Keratinocyte (primary cell): ENCODE measurements around the gene STX17. TPM values are rescaled to one million over a fixed set of nuclear protein-coding genes. Genes with fewer than 3 reads are reported as not detected.

Experiments used
- DNase-seq: peaks from one replicate; pipeline ENCODE4 v3.0.0-alpha.2; 2011; ENCODE audit warnings: low read depth, missing footprints, low spot score
- FAIRE-seq: peaks from 2 replicates; lab custom pipeline; 2011; peaks lifted over from hg19 to GRCh38; lab: Jason Lieb, UNC
- H2AFZ ChIP-seq: 2 replicates; pipeline ENCODE4 v1.6.0; 2012; ENCODE audit warnings: low read length, control low read depth, inconsistent platforms; ENCODE audit not compliant: control insufficient read depth
- H3K27ac ChIP-seq: 2 replicates; pipeline ENCODE4 v1.5.1; 2011; ENCODE audit warnings: low read length; ENCODE audit not compliant: control insufficient read depth, insufficient read depth
- H3K27me3 ChIP-seq: 3 replicates; pipeline ENCODE4 v1.6.0; 2011; ENCODE audit warnings: low read length; ENCODE audit not compliant: control insufficient read depth, insufficient read depth; ENCODE audit errors: extremely low read depth
- H3K36me3 ChIP-seq, 2 experiments: 2 replicates in 1 of 2; 3 replicates in 1 of 2; pipeline ENCODE4 v1.5.1; 2011; ENCODE audit warnings: low read length in 2 of 2, mild to moderate bottlenecking in 1 of 2; ENCODE audit not compliant: control insufficient read depth in 2 of 2, insufficient read depth in 2 of 2; ENCODE audit errors: extremely low read depth in 1 of 2
- H3K4me1 ChIP-seq: 3 replicates; pipeline ENCODE4 v1.5.1; 2011; ENCODE audit warnings: low read length; ENCODE audit not compliant: control insufficient read depth, insufficient read depth; ENCODE audit errors: extremely low read depth
- H3K4me2 ChIP-seq: 3 replicates; pipeline ENCODE4 v1.6.0; 2011; ENCODE audit warnings: low read depth, low read length; ENCODE audit not compliant: control insufficient read depth, insufficient read depth; ENCODE audit errors: extremely low read depth
- H3K4me3 ChIP-seq, 3 experiments: fragments of 200-600 bp in 1 of 3; sonication (generic) in 1 of 3; 2 replicates in 2 of 3; 3 replicates in 1 of 3; pipeline ENCODE4 v1.5.1; 2011 to 2016; ENCODE audit warnings: low read length in 3 of 3, mild to moderate bottlenecking in 3 of 3, control low read depth in 2 of 3, inconsistent platforms in 1 of 3, low read depth in 1 of 3, mixed read lengths in 1 of 3, mixed run types in 1 of 3, moderate library complexity in 1 of 3; ENCODE audit not compliant: control insufficient read depth in 2 of 3, insufficient read depth in 2 of 3; ENCODE audit errors: extremely low read depth in 1 of 3
- H3K79me2 ChIP-seq: 2 replicates; pipeline ENCODE4 v1.6.0; 2012; ENCODE audit warnings: low read length; ENCODE audit not compliant: control insufficient read depth, insufficient read depth
- H3K9ac ChIP-seq: 3 replicates; pipeline ENCODE4 v1.6.0; 2011; ENCODE audit warnings: low read length; ENCODE audit not compliant: control insufficient read depth, insufficient read depth; ENCODE audit errors: extremely low read depth
- H3K9me1 ChIP-seq: 3 replicates; pipeline ENCODE4 v1.6.0; 2011; ENCODE audit warnings: low read length; ENCODE audit not compliant: control insufficient read depth, insufficient read depth; ENCODE audit errors: extremely low read depth
- H3K9me3 ChIP-seq: 2 replicates; pipeline ENCODE4 v1.5.1; 2012; ENCODE audit warnings: low read depth, low read length; ENCODE audit not compliant: control insufficient read depth
- H4K20me1 ChIP-seq: 3 replicates; pipeline ENCODE4 v1.6.0; 2011; ENCODE audit warnings: low read length; ENCODE audit not compliant: control insufficient read depth, insufficient read depth; ENCODE audit errors: extremely low read depth
- CTCF ChIP-seq, 3 experiments: IDR thresholded peaks in 1 of 3; conservative IDR thresholded peaks in 1 of 3; optimal IDR thresholded peaks in 1 of 3; 2 replicates in 2 of 3; 3 replicates in 1 of 3; pipeline versions ENCODE3 to v1.5.1; 2011; ENCODE audit warnings: low read length in 3 of 3, mild to moderate bottlenecking in 3 of 3, moderate library complexity in 2 of 3, control low read depth in 1 of 3, inconsistent platforms in 1 of 3; ENCODE audit not compliant: insufficient read depth in 2 of 3; ENCODE audit errors: extremely low read depth in 1 of 3
- EZH2 ChIP-seq: IDR thresholded peaks from one replicate; pipeline ENCODE4 v1.6.1; 2012; ENCODE audit warnings: inconsistent platforms, mild to moderate bottlenecking, low read length, moderate library complexity
- dilution Hi-C: fragments of 300-500 bp; cut with MboI; formaldehyde crosslinking; loops from one replicate; pipeline ENCODE4 v1.7.0; 2020; ENCODE audit warnings: low sequenced_read_pairs; ENCODE audit not compliant: extremely low pct_ligation_motif_present
- polyA plus RNA-seq, 5 experiments: library from polyadenylated mRNA; depleted of rRNA in 3 of 5; stranded (reverse) in 3 of 5; stranded (forward) in 1 of 5; unstranded in 1 of 5; fragments of >200 nt; gene quantifications; 1 replicate in 1 of 5; 2 replicates in 3 of 5; 3 replicates in 1 of 5; pipeline versions ENCODE4 v1.2.1 to v1.2.3, GENCODE V29; 2011 to 2012; ENCODE audit warnings: missing spikeins in 2 of 5, low read depth in 1 of 5, low replicate concordance in 1 of 5

The STX17 gene
- polyA plus RNA-seq, 1 donor (not counting 4 experiments of a cell fraction or from before 2014, with no cell fraction given), result 12.6 TPM

- Histone ChIP-seq H3K36me3 (no peaks in the 10 kb centered on the region), H3K79me2 (peaks cover 26% of the 10 kb centered on the region), H3K4me2 (peak overlapping the region; percentile 96), H3K4me3 (peak overlapping the region; percentile 80 to 90 (median 87)), H3K9ac (peak overlapping the region; percentile 93), H2AFZ (peak overlapping the region; percentile 70), H3K4me1 (peaks cover 13% of the 10 kb centered on the region), H3K27me3 (no peaks in the 10 kb centered on the region), H3K9me1 (no peaks in the 10 kb centered on the region), H3K27ac (peak overlapping the region; percentile 36), H3K9me3 (no peaks in the 10 kb centered on the region), H4K20me1 (no peaks in the 10 kb centered on the region)
- FAIRE-seq (no peak), DNase-seq (no peak)
- TF ChIP-seq CTCF (optimal IDR thresholded peaks at IDR 0.05 in 1 of 3, IDR thresholded peaks at IDR 0.05 in 1 of 3, conservative IDR thresholded peaks at IDR 0.05 in 1 of 3; ENCODE audit: extremely low read depth in 1 of 3, insufficient read depth in 2 of 3, low read length in 3 of 3) (no peak), EZH2 (no peak)
- dilution Hi-C loops, result no loop called here
Observed at GRCh38 chr9:99905833-99906402, 536 bp upstream of the STX17 start.

- FAIRE-seq (no peak), DNase-seq (no peak)
- H3K27me3 ChIP-seq, result no peaks in the 10 kb centered on the region
- dilution Hi-C loops, result no loop called here
- H4K20me1 ChIP-seq, result no peaks in the 10 kb centered on the region
- peaks cover 13% of the 10 kb centered on the region for H3K4me1 ChIP-seq
- H3K9me3 ChIP-seq, result no peaks in the 10 kb centered on the region
- peaks cover 31% of the 10 kb centered on the region for H3K79me2 ChIP-seq
- H3K4me3 ChIP-seq, result peak overlapping the region; percentile 80 to 90 (median 87)
- H3K9ac ChIP-seq, result peak overlapping the region; percentile 93
- no peaks in the 10 kb centered on the region for H3K9me1 ChIP-seq
- H3K4me2 ChIP-seq, result peak overlapping the region; percentile 91
- H3K27ac ChIP-seq, result peak overlapping the region; percentile 87
- H2AFZ ChIP-seq, result peak overlapping the region; percentile 59
- no peaks in the 10 kb centered on the region for H3K36me3 ChIP-seq
- TF ChIP-seq CTCF (optimal IDR thresholded peaks at IDR 0.05 in 1 of 3, IDR thresholded peaks at IDR 0.05 in 1 of 3, conservative IDR thresholded peaks at IDR 0.05 in 1 of 3; ENCODE audit: extremely low read depth in 1 of 3, insufficient read depth in 2 of 3, low read length in 3 of 3) (no peak), EZH2 (no peak)
Observed at GRCh38 chr9:99907208-99907532, 716 bp downstream of the STX17 start.
